K562 (cell line): ENCODE measurements around the gene MUC5AC. TPM values are rescaled to one million over a fixed set of nuclear protein-coding genes. Genes with fewer than 3 reads are reported as not detected.

ENCODE experiments used
- ATAC-seq: fragments of 200-7000 bp; cut with Tn5 transposase; 3 replicates; pipeline ENCODE4 v1.9.1; 2020; ENCODE audit warnings: moderate library complexity
- BruUV-seq: library from RNA; stranded (reverse); fragments of 400-500 nt; replicated peaks from 2 replicates; lab custom pipeline; 2021; lab: Mats Ljungman, UMichigan
- CTCF ChIA-PET: fragments of 300-600 bp; formaldehyde crosslinking; extraction: SDS; loops from one replicate; lab custom pipeline; 2021; ENCODE audit warnings: low intra/inter-chr PET ratio; lab: Yijun Ruan, JAX
- POLR2A ChIA-PET: fragments of 300-600, 350-650 bp; sonication (Branson Sonifier 250); formaldehyde crosslinking; extraction: SDS; loops from one replicate; lab custom pipeline; 2021; ENCODE audit warnings: antibody characterized with exemption, inconsistent platforms; lab: Yijun Ruan, JAX
- DNase-seq, 4 experiments: peaks; one replicate each; pipeline versions ENCODE4 v3.0.0 to v3.0.0-alpha.2; 2011 to 2018; ENCODE audit warnings: low spot score in 3 of 4, mixed read lengths in 3 of 4; ENCODE audit errors: extremely low read depth in 1 of 4
- FAIRE-seq: peaks from 2 replicates; lab custom pipeline; 2011; peaks lifted over from hg19 to GRCh38; lab: Jason Lieb, UNC
- H2AFZ ChIP-seq: 2 replicates; pipeline ENCODE4 v1.6.0; 2011; ENCODE audit warnings: low read depth, low read length, control low read depth, inconsistent platforms
- H3K27ac ChIP-seq: fragments of 200-600 bp; 3 replicates; pipeline ENCODE4 v1.8.0; 2011; ENCODE audit warnings: low read depth, mild to moderate bottlenecking, control low read depth, inconsistent platforms, low read length, moderate library complexity, mixed read lengths; ENCODE audit errors: extremely low read depth
- H3K27me3 ChIP-seq, 2 experiments: fragments of 300-600 bp in 1 of 2; 2 replicates in 1 of 2; 3 replicates in 1 of 2; pipeline versions ENCODE4 v1.6.0 to v1.8.0; 2011; ENCODE audit warnings: inconsistent platforms in 2 of 2, low read length in 2 of 2, mild to moderate bottlenecking in 1 of 2, mixed read lengths in 1 of 2, moderate library complexity in 1 of 2; ENCODE audit not compliant: control insufficient read depth in 2 of 2, insufficient read depth in 2 of 2
- H3K36me3 ChIP-seq: fragments of 300-600 bp; 3 replicates; pipeline ENCODE4 v1.8.0; 2011; ENCODE audit warnings: mild to moderate bottlenecking, low read length, inconsistent platforms; ENCODE audit not compliant: control insufficient read depth, insufficient read depth
- H3K4me1 ChIP-seq, 2 experiments: fragments of 200-600 bp in 1 of 2; replicated peaks in 1 of 2; 2 replicates in 1 of 2; 3 replicates in 1 of 2; pipeline versions ENCODE4 v1.5.1 to v1.8.0; 2011; ENCODE audit warnings: inconsistent platforms in 2 of 2, low read length in 2 of 2, mild to moderate bottlenecking in 1 of 2, mixed read lengths in 1 of 2, moderate library complexity in 1 of 2; ENCODE audit not compliant: control insufficient read depth in 2 of 2, insufficient read depth in 2 of 2
- H3K4me2 ChIP-seq: 2 replicates; pipeline ENCODE4 v1.6.1; 2011; ENCODE audit warnings: low read length, control low read depth, inconsistent platforms, mixed read lengths; ENCODE audit not compliant: insufficient read depth
- H3K4me3 ChIP-seq: fragments of 200-600 bp; sonication (generic), shearing (Covaris generic); 2 replicates; pipeline ENCODE4 v1.5.1; 2016; ENCODE audit warnings: control low read depth, inconsistent platforms
- H3K79me2 ChIP-seq: fragments of 200-600 bp; 3 replicates; pipeline ENCODE4 v1.8.0; 2011; ENCODE audit warnings: low read length, inconsistent platforms; ENCODE audit not compliant: control insufficient read depth, insufficient read depth
- H3K9ac ChIP-seq, 2 experiments: 2 replicates each; pipeline versions ENCODE4 v1.6.0 to v1.6.1; 2011; ENCODE audit warnings: low read depth in 2 of 2, low read length in 2 of 2, control low read depth in 1 of 2, inconsistent platforms in 1 of 2, mild to moderate bottlenecking in 1 of 2, mixed read lengths in 1 of 2; ENCODE audit not compliant: insufficient read depth in 1 of 2
- H3K9me1 ChIP-seq: one replicate; pipeline ENCODE4 v1.6.0; 2011; ENCODE audit warnings: inconsistent platforms, mild to moderate bottlenecking, low read length, moderate library complexity; ENCODE audit not compliant: control insufficient read depth, insufficient read depth
- H3K9me3 ChIP-seq: replicated peaks from 2 replicates; pipeline ENCODE4 v1.5.1; 2011; ENCODE audit warnings: low read depth, low read length, inconsistent platforms; ENCODE audit not compliant: control insufficient read depth, insufficient read depth
- H4K20me1 ChIP-seq: replicated peaks from 2 replicates; pipeline ENCODE4 v1.6.1; 2011; ENCODE audit warnings: low read length, inconsistent platforms, mixed read lengths; ENCODE audit not compliant: control insufficient read depth, insufficient read depth
- BCL6 ChIP-seq: fragments of 250-450 bp; sonication (Bioruptor Pico); IDR thresholded peaks from 2 replicates; pipeline ENCODE4 v1.4.0; 2020
- NUFIP1 ChIP-seq: fragments of 450-650 bp; IDR thresholded peaks from 2 replicates; pipeline ENCODE4 v1.6.1; 2018; ENCODE audit not compliant: partially characterized antibody
- WGBS: fragments of 100-300 bp; shearing (Covaris generic); methylation state at CpG from one replicate; pipeline ENCODE4 v1.1.6; 2016; ENCODE audit warnings: low coverage, mixed read lengths; ENCODE audit not compliant: insufficient coverage; ENCODE audit errors: missing lambda C conversion rate; 5-methylcytosine and 5-hydroxymethylcytosine counted together
- in situ Hi-C: fragments of 300-500 bp; cut with MboI; formaldehyde crosslinking; loops from 4 replicates; pipeline ENCODE4 v1.15.0; 2018; ENCODE audit warnings: inconsistent platforms, mixed read lengths
- intact Hi-C: fragments of 100-400 bp; cut with micrococcal nuclease; formaldehyde crosslinking; loops from 2 replicates; pipeline ENCODE4 v1.14.2; 2022
- polyA plus RNA-seq, 8 experiments: library from polyadenylated mRNA; depleted of rRNA in 4 of 8; stranded (reverse) in 5 of 8; unstranded in 3 of 8; fragments of >200 nt; fragmentation: Nextera tagmentation in 2 of 8; fragmentation: Illumina TruSeq in 1 of 8; extraction: Ambion mirVana in 2 of 8; extraction: Trizol in 1 of 8; gene quantifications; 2 replicates each; pipeline versions ENCODE4 v1.2.1 to v1.2.3, GENCODE V29; 2011 to 2014; ENCODE audit warnings: inconsistent platforms in 1 of 8, missing spikeins in 1 of 8
- total RNA-seq, 7 experiments: library from RNA; depleted of rRNA in 6 of 7; stranded (reverse); fragments of >200 nt in 6 of 7; fragmentation: Illumina TruSeq in 2 of 7; extraction: Trizol in 2 of 7; gene quantifications; 2 replicates each; pipeline versions ENCODE4 v1.2.1 to v1.2.3, GENCODE V29; 2011 to 2021; ENCODE audit warnings: low replicate concordance in 1 of 7
- TF ChIP-seq, protein P1 (sequence below), 3 experiments: IDR thresholded peaks in 2 of 3; conservative IDR thresholded peaks in 1 of 3; 2 replicates each; pipeline ENCODE4 v1.5.1; 2011 to 2012; ENCODE audit warnings: low read length in 3 of 3, mild to moderate bottlenecking in 3 of 3, control low read depth in 2 of 3, improper control_type of control experiment in 1 of 3, inconsistent platforms in 1 of 3, low read depth in 1 of 3, mixed read lengths in 1 of 3, moderate library complexity in 1 of 3; ENCODE audit not compliant: insufficient read depth in 2 of 3
- TF ChIP-seq, protein P2 (sequence below): sonication (generic); formaldehyde crosslinking; IDR thresholded peaks from 2 replicates; pipeline ENCODE4 v1.8.1; 2022; ENCODE audit warnings: missing genetic modification reagents

The MUC5AC gene
- total and polyA plus RNA-seq, 9 of the 15 experiments (the other 6 are each of a cell fraction or from before 2014, with no cell fraction given) = not detected

DNA sequence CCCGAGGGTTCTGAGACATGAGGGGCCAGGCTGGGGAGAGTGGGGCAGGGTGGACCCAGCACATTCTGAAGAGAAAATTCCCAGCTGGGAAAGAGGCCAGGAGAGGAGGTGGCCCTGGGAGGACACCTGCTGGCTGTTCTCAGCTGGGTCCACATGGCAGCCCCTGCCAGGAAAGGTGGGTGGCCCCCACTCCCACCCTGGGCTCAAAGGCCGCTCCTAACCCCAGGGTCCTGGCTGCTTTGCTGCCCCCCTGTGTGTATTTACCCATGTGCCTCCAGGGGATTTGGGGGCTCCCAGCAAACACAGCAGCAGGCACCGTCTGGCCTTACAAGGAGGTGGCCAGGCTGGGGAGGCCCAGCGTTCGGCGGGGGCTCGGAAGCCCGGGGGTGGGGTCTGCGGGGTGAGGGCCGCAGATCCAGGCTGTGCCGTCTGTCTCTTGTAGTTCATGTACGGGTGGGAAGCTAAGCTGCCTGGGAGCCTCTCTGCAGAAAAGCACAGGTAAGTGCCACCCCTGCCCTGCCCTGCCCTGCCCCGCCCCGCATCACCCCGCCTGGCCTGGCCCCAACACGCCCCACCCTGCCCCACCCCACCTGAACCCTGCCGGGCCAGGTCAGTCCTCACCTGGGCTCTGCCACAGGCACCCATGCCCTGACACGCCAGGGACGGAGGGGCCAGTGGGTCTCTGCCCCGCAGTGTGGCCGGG is 75.7 kb downstream of the MUC5AC start:
- Histone ChIP-seq H4K20me1 (0 out of 2 replicates have a peak, but pooled peaks cover 9% of the 10 kb centered on the region), H3K79me2 (no peaks in the 10 kb centered on the region), H3K4me1 (peaks cover 0 to 50% of the 10 kb centered on the region in 2 experiments; a peak in 2 of 5 replicates), H3K4me2 (no peak overlapping the region), H3K9me1 (peaks cover 2% of the 10 kb centered on the region), H3K36me3 (no peaks in the 10 kb centered on the region), H3K4me3 (no peak overlapping the region), H3K9me3 (no peaks in the 10 kb centered on the region), H3K27ac (no peak overlapping the region), H2AFZ (no peak overlapping the region), H3K9ac (no peak overlapping the region; a peak in 1 of 4 replicates), H3K27me3 (peaks cover 0 to 62% of the 10 kb centered on the region in 2 experiments; a peak in 2 of 5 replicates)
- 24% methylated on average over 10 of the region's 21 CpGs for WGBS
- TF ChIP-seq, protein P1, sequence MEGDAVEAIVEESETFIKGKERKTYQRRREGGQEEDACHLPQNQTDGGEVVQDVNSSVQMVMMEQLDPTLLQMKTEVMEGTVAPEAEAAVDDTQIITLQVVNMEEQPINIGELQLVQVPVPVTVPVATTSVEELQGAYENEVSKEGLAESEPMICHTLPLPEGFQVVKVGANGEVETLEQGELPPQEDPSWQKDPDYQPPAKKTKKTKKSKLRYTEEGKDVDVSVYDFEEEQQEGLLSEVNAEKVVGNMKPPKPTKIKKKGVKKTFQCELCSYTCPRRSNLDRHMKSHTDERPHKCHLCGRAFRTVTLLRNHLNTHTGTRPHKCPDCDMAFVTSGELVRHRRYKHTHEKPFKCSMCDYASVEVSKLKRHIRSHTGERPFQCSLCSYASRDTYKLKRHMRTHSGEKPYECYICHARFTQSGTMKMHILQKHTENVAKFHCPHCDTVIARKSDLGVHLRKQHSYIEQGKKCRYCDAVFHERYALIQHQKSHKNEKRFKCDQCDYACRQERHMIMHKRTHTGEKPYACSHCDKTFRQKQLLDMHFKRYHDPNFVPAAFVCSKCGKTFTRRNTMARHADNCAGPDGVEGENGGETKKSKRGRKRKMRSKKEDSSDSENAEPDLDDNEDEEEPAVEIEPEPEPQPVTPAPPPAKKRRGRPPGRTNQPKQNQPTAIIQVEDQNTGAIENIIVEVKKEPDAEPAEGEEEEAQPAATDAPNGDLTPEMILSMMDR (IDR thresholded peaks at IDR 0.05 in 2 of 3, conservative IDR thresholded peaks at IDR 0.05 in 1 of 3; ENCODE audit: insufficient read depth in 2 of 3, low read depth in 1 of 3, low read length in 3 of 3) = 0 out of 6 replicates have a peak, but pooled peaks of 1 of the 3 experiments have one; percentile 8
- TF ChIP-seq BCL6 (CRISPR knock-in tag) (no peak), NUFIP1 (no peak)
- TF ChIP-seq, protein P2, sequence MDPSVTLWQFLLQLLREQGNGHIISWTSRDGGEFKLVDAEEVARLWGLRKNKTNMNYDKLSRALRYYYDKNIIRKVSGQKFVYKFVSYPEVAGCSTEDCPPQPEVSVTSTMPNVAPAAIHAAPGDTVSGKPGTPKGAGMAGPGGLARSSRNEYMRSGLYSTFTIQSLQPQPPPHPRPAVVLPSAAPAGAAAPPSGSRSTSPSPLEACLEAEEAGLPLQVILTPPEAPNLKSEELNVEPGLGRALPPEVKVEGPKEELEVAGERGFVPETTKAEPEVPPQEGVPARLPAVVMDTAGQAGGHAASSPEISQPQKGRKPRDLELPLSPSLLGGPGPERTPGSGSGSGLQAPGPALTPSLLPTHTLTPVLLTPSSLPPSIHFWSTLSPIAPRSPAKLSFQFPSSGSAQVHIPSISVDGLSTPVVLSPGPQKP = no peak
- ATAC-seq (no peak), FAIRE-seq (no peak), DNase-seq (no peak)
- BruUV-seq = no TSS peak
- ChIA-PET CTCF (no interaction called here), POLR2A (interaction anchor here (0.6 kb wide), 1 partner anchor 20 kb away, joined by 3 read pairs; no protein-coding TSS in a partner anchor)
- in situ Hi-C loops (no loop called here), intact Hi-C loops (no loop called here)
